Esophagus muscularis mucosa (tissue), 3 donors: ENCODE data around the gene DHX34.

Source experiments
- CTCF ChIP-seq, 3 experiments: fragments of 200-600 bp in 2 of 3; fragments of 450-650 bp in 1 of 3; sonication (generic) in 2 of 3; IDR thresholded peaks; one replicate each; pipeline ENCODE4 v1.5.1; 2017 to 2019; ENCODE audit warnings: antibody characterized with exemption in 3 of 3, mild to moderate bottlenecking in 2 of 3, moderate library complexity in 1 of 3
- POLR2A ChIP-seq: fragments of 450-650 bp; IDR thresholded peaks from one replicate; pipeline ENCODE4 v1.6.1; 2017; ENCODE audit warnings: antibody characterized with exemption, moderate library complexity, mild to moderate bottlenecking, low read depth

GRCh38 chr19:47423203-47423882 is 74.2 kb downstream of the DHX34 start:
- TF ChIP-seq POLR2A (no peak), CTCF (IDR thresholded peaks at IDR 0.05) (no peak)
